Body of pancreas (tissue), 4 donors: ENCODE data around the gene PPP4R2.

Experiments
- POLR2A ChIP-seq, 3 donors: fragments of 450-650 bp; IDR thresholded peaks; one replicate each; pipeline ENCODE4 v1.6.1; 2016; ENCODE audit warnings: antibody characterized with exemption in 3 of 3, mild to moderate bottlenecking in 2 of 3
- TF ChIP-seq, protein P1 (sequence below), 7 experiments: fragments of 450-650 bp in 4 of 7; fragments of 200-600 bp in 3 of 7; sonication (generic) in 3 of 7; IDR thresholded peaks; one replicate each; pipeline ENCODE4 v1.5.1; 2016 to 2019; ENCODE audit warnings: antibody characterized with exemption in 7 of 7

DNA sequence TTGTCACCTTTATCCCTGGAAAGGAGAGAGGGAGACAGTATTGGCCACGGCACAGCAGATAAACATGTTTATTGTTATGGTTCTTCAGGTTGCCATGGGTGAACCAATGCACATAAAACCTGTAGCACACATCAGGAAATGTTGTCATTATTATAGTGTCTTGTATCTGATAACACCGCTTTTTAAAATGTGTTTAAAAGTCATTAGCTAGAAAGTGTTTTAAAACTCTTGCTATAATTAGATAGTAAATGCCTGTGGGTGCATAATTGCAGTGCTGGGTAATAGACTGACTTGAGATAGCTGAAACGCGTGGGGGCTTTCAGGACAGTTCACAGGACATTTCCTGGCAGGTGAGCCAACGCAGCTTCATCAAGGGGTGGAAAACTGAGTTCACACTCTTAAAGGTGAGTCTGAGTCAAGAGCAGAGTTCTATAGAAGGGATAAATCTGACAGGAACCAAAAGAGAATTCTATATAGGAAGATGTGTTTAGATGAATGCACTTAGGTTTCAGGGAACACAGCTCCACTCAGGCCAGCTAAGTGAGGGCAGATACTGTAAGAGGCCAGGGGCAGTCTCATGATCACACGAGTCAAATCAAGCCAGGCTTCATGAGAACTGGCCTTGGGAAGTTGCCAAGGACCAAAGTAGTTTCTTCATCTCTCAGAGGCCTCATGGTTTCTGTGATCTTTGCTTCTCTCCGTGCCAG is 35.6 kb upstream of the PPP4R2 start:
- TF ChIP-seq, protein P1, sequence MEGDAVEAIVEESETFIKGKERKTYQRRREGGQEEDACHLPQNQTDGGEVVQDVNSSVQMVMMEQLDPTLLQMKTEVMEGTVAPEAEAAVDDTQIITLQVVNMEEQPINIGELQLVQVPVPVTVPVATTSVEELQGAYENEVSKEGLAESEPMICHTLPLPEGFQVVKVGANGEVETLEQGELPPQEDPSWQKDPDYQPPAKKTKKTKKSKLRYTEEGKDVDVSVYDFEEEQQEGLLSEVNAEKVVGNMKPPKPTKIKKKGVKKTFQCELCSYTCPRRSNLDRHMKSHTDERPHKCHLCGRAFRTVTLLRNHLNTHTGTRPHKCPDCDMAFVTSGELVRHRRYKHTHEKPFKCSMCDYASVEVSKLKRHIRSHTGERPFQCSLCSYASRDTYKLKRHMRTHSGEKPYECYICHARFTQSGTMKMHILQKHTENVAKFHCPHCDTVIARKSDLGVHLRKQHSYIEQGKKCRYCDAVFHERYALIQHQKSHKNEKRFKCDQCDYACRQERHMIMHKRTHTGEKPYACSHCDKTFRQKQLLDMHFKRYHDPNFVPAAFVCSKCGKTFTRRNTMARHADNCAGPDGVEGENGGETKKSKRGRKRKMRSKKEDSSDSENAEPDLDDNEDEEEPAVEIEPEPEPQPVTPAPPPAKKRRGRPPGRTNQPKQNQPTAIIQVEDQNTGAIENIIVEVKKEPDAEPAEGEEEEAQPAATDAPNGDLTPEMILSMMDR (IDR thresholded peaks at IDR 0.05) = no peak
- no peak for TF ChIP-seq POLR2A (IDR thresholded peaks at IDR 0.05)
